Keratinocyte (primary cell): ENCODE results near the gene ANKRD1.

Source experiments
- EZH2 ChIP-seq: IDR thresholded peaks from one replicate; pipeline ENCODE4 v1.6.1; 2012; ENCODE audit warnings: inconsistent platforms, mild to moderate bottlenecking, low read length, moderate library complexity
- TF ChIP-seq, protein P1 (sequence below), 3 experiments: IDR thresholded peaks in 1 of 3; conservative IDR thresholded peaks in 1 of 3; optimal IDR thresholded peaks in 1 of 3; 2 replicates in 2 of 3; 3 replicates in 1 of 3; pipeline versions ENCODE3 to v1.5.1; 2011; ENCODE audit warnings: low read length in 3 of 3, mild to moderate bottlenecking in 3 of 3, moderate library complexity in 2 of 3, control low read depth in 1 of 3, inconsistent platforms in 1 of 3; ENCODE audit not compliant: insufficient read depth in 2 of 3; ENCODE audit errors: extremely low read depth in 1 of 3

DNA sequence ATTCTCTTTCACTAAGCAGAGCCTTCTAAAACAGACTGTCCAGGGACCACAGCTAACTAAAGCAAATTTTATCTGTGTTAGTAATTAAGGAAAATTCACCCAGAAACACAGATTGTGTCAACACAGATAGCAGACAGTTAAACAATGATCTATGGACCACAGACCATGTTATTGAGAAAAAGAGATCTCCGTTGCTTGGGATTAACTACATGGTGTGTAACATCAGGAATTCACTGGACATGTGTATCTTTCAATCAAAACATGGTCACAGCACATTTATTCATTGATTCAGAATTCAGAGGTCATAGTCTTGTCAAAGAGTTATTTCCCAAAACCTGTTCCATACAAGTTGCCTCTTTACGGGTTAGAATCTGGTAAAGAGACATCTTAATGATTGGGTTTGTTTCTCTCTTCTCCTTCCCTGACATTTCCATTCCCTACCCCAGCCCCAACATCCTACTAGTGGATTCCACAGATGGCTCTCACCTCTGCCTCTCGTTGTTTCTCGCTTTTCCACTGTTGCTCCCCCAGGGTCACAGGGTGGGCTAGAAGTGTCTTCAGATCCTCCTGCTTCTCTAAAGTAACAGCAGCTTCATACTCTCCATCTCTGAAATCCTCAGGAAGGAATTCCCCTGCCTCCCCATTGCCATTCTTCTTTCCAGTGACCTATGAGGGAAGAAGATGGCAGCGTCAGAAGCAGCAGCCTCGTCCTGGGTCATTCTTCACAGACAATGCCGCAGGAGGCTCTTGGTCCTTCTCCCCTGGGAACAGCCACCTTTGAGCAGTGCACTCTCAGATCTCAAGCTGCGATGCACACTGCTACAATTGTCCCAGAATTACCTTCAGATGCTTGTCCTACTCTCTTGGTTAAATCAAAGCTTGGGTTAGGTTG lies 958 bp downstream of the ANKRD1 start:
- TF ChIP-seq, protein P1, sequence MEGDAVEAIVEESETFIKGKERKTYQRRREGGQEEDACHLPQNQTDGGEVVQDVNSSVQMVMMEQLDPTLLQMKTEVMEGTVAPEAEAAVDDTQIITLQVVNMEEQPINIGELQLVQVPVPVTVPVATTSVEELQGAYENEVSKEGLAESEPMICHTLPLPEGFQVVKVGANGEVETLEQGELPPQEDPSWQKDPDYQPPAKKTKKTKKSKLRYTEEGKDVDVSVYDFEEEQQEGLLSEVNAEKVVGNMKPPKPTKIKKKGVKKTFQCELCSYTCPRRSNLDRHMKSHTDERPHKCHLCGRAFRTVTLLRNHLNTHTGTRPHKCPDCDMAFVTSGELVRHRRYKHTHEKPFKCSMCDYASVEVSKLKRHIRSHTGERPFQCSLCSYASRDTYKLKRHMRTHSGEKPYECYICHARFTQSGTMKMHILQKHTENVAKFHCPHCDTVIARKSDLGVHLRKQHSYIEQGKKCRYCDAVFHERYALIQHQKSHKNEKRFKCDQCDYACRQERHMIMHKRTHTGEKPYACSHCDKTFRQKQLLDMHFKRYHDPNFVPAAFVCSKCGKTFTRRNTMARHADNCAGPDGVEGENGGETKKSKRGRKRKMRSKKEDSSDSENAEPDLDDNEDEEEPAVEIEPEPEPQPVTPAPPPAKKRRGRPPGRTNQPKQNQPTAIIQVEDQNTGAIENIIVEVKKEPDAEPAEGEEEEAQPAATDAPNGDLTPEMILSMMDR (optimal IDR thresholded peaks at IDR 0.05 in 1 of 3, IDR thresholded peaks at IDR 0.05 in 1 of 3, conservative IDR thresholded peaks at IDR 0.05 in 1 of 3; ENCODE audit: extremely low read depth in 1 of 3, insufficient read depth in 2 of 3, low read length in 3 of 3): no peak
- no peak for TF ChIP-seq EZH2
